ENCODE measurements around the gene NLRX1.
"Not testable (repeated sequence)": the region's sequence is repeated elsewhere in the genome, so short reads cannot be mapped to it uniquely, and the experiment has no call there.

NLRX1 gene

DNA sequence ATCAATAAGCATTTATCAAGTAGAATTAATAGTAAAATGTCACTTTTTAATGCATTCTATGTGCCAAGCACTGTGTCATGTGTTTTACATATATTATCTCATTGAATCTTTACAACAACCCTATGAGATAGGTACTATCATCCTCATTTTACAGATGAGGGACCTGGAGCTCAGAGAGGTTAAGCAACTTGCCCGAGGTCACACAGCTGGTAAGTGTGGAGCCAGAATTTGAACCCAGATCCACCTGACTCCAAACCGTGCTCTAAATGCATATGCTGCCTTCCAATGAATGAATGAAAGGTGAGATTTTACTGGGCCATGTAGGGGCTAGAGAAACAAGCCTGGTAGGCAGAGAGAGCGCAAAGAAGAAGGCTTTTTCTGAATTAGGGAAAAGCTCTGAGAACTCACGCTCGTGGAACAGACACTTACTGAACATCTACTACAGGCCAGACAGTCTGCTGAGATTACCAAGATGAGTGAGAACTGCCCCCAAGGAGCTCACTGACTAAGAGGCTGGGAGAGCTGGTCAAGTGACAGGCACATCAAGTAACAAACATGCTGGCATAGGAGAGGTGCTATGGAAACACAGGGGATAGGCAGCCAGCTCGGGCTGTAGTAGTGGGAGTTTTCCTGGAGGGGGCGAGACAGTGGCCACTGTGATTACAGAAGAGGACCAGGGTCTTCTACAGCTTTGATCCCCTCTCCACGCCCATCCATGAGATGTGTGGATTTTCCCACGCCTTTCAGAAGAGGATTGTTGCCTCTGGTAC is 15.3 kb upstream of the NLRX1 start:
- no peak for DNase-seq (ENCODE audit: low read depth)

DNA sequence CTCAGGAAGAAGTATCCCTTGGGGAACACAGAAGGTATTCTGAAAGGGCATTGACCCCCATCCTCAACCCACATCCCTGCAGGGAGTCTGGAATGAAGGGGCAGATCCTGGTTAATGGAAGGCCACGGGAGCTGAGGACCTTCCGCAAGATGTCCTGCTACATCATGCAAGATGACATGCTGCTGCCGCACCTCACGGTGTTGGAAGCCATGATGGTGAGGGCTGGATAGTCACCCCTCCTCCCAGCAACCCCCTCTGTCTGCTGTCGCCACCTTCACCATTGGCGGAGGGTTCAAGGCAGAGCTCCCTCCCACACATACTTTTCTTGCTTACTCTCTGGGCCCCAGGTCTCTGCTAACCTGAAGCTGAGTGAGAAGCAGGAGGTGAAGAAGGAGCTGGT is 14.3 kb upstream of the NLRX1 start:
- no peak for DNase-seq (ENCODE audit: low read depth)

DNA sequence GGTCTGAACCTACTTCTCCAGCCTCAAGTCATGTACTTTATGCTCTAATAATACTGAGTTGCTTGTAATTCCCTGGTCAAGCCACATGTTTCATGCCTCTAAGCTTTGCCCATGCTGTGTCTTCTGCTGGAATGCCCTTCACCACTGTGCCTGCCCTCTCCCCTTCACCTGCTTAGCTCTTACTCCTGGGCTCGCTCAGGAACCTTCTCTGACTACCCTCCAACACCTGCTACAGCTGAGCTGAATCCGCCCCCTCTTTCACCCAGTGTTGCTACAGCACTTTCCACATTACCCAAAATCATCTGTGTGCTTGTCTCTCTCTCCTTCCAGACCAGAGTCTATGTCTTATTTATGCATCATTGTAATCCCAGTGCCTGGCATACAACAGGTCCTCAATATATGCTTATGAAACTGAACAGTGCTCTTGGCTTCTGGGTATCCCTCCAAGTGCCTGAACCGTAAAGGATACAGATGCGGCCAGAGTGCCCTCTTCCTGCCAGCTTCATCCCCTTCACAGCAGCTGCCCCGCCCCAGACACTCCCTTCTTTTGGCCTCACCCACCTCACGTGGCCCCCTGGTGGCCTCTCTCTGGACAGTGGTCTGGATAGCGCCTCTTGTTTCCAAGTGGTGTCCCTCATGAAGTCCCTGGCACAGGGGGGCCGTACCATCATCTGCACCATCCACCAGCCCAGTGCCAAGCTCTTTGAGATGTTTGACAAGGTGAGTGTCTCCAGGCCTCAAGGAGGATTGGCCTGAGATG is 12.6 kb upstream of the NLRX1 start:
- no peak for DNase-seq (ENCODE audit: low read depth)

DNA sequence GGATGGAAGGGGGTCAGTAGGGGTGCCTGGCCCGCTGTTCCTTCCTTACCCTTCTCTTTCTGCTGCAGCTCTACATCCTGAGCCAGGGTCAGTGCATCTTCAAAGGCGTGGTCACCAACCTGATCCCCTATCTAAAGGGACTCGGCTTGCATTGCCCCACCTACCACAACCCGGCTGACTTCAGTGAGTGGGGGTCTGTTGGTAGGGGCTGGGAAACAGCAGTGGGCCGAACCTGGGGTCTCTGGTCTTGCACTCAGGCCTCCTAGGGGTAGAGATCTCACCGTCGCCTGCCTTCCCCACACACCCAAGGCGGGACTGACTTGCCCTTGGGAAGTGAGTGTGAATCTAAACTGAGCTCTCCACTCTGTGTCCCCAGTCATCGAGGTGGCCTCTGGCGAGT is 12.0 kb upstream of the NLRX1 start:
- no peak for DNase-seq (ENCODE audit: low read depth)

DNA sequence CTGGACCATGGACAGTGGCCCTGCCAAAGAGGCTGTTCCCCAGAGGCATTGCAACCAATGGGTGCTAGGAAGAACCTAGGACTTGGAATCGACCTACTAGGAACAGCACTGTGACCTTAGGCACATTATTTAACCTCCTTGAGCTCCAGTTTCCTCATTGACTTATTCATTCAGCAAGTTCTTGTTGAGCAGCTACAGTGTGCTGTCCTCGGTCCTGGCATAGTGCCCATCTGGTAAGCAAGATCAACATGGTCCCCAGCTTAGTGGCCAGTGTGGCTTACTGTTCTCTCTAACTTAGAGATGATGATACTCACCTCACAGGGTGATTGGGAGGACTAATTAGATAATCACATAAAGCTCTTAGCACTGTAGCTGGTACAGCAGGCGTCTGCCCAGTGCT is 11.5 kb upstream of the NLRX1 start:
- no peak for DNase-seq (ENCODE audit: low read depth)

DNA sequence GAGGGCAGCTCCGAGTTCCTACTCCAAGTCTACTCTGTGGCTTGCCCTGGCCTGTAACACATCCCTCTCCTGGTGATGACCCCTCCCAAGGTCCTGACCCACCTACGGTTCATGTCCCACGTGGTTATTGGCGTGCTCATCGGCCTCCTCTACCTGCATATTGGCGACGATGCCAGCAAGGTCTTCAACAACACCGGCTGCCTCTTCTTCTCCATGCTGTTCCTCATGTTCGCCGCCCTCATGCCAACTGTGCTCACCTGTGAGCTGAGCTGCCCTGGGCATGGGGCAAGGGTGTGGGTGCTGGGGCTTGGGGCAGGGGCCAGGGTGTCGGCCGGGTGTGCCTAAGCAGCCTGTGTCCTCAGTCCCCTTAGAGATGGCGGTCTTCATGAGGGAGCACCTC is 10.1 kb upstream of the NLRX1 start:
- no peak for DNase-seq (ENCODE audit: low read depth)

DNA sequence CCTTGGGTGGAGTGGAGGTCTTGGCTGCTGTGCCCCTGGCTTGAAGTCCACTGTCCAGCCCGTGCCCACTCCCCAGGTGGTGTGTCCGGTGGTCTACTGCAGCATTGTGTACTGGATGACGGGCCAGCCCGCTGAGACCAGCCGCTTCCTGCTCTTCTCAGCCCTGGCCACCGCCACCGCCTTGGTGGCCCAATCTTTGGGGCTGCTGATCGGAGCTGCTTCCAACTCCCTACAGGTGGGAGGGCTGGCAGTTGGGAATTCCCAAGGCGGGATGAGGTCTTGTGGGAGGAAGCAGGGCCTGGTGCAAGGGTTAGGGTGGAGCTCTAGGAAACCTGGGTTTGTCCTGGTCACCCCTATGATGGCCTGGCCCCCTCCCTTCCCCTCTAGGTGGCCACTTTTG is 8.4 kb upstream of the NLRX1 start:
- no peak for DNase-seq (ENCODE audit: low read depth)

DNA sequence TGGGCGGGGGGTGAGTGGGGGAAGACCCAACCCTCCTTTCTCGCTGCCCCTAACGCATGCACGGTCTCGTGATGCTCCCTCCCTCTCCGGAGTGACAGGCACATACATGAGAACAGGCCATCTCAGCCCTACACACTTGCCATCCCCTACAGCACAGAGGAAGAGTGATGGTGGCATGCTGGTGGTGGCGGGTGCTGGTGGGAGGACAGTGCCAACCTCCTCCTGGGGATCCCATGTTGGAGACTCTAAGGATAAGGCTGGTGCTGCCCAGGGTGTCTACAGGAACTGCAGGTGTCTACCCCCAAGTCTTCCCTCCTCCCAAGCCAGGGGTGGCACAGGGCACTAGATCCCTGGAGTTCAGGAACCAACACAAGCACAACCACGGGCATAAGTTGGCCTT is 6.7 kb upstream of the NLRX1 start:
- DNase-seq (ENCODE audit: low read depth) = no peak

DNA sequence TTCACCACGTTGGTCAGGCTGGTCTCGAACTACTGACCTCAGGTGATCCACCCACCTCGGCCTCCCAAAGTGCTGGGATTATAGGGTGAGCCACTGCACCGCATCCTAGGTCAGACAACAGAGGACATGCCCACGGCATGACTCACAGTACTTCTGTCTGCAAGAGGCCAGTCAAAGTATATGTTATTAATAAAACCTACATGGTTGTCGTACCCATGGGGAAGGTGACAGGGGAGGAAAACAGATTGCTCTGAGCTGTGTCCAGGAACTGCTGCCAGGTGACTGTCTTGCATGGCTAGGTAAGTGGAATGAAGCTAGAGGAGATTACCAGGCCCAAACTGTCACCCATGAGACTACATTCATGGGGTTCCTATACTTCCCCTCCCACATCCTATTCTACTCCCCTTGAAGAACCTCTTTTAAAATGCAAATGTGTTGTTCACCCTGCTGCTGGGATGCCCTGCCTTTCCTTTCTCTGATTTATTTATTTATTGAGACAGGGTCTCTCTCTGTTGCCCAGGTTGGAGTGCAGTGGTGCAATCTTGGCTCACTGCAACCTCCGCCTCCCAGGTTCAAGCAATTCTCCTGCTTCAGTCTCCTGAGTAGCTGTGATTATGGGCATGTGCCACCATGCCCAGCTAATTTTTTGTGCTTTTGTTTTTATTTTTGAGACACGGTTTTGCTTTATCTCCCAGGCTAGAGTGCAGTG is 2.0 kb upstream of the NLRX1 start:
- DNase-seq (ENCODE audit: low read depth) = no peak

DNA sequence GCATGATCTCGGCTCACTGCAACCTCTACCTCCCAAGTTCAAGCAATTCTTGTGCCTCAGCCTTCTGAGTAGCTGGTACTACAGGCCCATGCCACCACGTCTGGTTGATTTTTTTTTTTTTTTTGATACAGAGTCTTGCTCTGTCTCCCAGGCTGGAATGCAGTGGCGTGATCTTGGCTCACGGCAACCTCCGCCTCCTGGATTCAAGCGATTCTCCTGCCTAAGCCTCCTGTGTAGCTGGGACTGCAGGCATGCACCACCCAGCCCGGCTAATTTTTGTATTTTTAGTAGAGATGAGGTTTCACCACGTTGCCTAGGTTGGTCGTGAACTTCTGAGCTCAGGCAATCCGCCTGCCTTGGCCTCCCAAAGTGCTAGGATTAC is 1.5 kb upstream of the NLRX1 start:
- not testable (repeated sequence) for DNase-seq (ENCODE audit: low read depth)

DNA sequence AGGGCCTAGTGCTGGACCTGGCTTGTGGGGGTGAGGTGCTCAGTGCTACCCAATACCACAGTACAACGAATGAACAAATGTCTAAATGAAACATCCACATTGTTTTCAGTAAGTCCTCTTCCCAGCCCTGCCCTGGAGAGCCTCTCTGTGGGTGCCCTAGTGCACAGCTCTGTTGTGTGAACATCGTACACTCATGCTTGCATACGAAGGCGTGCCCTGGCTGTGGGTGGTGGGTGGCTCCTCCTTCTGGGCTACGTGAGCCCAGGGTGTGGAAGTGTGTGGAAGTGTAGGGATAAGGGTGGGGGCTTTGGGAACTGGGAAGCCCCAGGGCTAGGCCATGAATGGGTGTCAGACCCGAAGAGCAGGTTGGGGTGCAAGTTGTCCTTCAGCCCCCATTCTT is 592 bp upstream of the NLRX1 start:
- no peak for DNase-seq (ENCODE audit: low read depth)

DNA sequence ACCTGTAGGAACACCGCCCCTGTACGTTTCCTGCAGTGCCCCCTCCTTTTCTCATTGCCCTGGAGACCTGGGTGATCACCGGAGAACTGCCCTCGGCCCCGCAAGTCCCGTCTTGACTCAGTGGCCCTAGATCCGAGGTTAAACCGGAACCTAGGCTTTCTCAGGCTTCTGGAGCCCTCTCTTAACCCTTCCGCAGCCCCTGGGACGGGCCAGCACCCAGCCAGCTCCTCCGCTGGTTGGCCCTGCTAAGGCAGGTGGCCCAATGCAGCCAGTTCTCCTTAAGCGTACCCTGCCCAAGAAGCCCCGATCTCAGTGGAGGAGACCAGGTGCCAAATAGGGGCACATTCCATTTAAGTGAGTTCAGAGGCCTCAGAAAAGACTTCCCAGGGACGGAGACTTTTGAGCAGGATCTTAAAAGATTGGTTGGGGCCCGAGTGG is 776 bp downstream of the NLRX1 start:
- DNase-seq (ENCODE audit: low read depth) = no peak

DNA sequence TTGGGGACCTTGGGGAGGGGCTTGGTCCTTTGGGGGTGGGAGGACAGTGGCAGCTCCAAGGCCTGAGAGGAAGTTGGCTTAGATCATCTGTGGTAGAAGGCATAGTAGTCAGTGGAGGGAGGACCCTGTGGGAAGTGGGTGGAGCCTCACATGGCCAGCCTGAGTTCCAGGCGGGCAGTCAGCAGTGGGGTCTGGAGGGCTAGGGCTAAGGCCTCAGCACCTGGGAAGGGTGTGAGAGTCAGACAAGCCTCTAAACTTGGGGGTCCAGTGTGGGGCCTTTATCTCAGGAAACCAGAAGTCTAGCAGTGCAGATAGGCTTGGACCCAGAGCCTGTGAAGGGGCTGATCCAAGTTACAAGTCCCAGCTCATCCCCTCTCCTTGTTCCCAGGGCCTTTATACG is 4.0 kb downstream of the NLRX1 start:
- no peak for DNase-seq (ENCODE audit: low read depth)

DNA sequence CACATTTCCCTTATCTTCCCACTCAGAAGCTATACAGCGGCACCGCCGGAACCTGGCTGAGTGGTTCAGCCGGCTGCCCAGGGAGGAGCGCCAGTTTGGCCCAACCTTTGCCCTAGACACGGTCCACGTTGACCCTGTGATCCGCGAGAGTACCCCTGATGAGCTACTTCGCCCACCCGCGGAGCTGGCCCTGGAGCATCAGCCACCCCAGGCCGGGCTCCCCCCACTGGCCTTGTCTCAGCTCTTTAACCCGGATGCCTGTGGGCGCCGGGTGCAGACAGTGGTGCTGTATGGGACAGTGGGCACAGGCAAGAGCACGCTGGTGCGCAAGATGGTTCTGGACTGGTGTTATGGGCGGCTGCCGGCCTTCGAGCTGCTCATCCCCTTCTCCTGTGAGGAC is 4.9 kb downstream of the NLRX1 start:
- no peak for DNase-seq (ENCODE audit: low read depth)

DNA sequence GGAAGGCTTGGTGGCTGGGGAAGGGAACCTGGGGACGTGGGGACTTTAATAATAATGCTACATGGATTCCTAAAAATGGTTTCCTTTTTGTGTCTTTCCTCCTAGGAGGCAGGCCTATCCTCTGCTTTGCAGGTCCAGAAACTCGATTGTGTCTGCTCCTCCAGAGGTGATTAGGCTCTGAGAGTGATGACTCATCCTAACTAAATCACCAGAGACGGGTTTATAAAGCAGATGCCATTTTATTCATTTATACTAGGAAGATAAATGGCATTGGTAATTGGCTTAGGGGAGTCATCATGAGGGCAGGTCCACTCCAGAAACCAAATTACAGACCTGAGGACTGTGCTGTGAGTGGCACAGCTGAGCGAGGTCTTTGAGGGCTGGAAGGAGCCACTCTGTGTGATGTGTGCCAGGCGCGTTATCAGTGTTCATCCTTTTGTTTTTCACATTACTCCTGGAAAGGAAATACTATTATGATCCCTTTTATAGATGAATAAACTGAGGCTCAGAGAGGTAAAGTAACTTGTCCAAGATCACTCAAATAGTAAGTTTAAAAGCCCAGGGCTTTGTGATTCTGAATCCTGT is 7.1 kb downstream of the NLRX1 start:
- no peak for DNase-seq (ENCODE audit: low read depth)

DNA sequence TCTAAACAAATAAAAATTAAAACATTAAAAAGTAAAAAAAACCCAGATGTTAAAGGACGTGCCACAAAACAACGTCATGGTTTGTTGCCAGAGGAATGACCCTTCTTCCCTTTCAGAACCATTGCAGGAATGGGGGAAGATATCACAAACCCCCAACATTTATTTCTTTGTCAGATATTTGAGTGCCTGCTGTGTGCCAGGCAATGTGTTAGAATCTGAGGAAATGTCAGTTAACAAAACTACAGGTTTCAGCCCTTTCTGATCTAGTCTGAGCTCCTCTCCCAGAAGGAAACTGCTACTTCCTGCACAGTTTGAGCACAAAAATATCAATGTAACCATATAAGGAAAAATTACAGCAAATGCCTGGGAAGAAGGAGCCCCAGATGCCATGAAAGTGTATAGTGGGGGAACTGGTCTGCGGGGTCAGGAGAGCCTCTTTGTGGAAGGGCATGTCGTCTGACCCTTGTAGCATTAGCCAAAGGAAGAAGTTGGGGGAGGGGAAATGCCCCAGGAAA is 9.7 kb downstream of the NLRX1 start:
- DNase-seq (ENCODE audit: low read depth) = no peak

DNA sequence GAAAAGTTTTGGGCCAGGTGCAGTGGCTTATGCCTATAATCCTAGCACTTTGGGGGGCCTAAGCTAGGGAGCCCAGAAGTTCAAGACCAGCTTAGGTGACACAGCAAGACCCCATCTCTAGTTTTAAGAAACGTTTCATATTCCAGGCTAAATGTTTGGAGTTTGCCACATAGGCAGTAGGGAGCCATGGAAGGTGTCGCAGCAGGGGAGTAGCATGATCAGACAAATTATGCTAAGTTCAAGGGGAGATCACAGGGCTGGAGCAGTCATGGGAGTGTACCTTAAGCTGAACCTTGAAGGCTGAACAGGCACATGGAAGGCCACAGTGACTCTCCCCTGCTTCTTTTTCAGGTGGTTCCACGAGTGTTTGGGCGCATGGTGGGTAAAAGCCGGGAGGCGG is 10.8 kb downstream of the NLRX1 start:
- no peak for DNase-seq (ENCODE audit: low read depth)

DNA sequence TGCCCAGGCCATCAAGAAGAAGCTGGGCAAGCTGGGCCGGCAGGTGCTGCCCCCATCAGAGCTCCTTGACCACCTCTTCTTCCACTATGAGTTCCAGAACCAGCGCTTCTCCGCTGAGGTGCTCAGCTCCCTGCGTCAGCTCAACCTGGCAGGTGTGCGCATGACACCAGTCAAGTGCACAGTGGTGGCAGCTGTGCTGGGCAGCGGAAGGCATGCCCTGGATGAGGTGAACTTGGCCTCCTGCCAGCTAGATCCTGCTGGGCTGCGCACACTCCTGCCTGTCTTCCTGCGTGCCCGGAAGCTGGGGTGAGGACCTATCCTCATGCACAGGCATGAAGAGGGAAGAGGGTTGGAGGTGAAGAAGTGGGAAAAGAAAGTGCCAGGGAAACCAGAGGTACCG is 11.5 kb downstream of the NLRX1 start:
- no peak for DNase-seq (ENCODE audit: low read depth)

DNA sequence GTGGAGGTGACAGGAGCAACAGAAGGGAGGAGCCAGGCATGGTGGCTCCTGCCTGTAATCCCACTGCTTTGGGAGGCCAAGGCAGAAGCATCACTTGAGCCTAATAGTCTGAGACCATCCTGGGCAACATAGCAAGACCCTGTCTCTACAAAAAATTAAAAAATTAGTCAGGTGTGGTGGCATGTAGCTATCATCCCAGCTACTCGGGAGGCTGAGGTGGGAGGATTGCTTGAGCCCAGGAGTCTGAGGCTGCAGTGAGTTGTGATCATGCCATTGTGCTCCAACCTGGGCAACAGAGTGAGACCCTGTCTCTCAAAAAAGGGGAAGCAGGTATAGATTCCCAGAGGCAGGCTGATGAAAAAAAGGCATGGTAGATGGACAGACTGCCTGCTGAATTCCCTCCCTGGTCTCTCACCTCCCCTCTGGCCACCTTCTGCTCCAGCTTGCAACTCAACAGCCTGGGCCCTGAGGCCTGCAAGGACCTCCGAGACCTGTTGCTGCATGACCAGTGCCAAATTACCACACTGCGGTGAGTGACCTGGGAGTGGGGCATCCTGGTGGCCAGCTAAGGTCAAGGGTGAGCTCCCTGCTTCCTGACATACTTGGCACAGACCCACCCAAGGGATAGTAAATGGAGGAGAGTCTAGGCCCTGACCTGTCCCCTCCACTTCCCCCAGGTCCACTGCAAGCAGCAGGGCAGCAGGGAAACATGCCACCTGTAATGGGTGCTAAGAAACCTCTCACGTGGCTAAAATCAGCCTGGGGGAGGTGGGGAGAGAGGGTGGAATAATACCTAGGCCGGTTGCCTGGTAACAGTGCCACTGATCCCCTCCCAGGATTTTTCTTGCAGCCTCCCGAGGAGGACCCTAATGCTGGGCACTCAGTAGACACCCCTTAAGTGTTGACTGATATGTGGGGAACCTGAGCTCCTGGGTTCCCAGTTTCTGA is 12.5 kb downstream of the NLRX1 start:
- no peak for DNase-seq (ENCODE audit: low read depth)

DNA sequence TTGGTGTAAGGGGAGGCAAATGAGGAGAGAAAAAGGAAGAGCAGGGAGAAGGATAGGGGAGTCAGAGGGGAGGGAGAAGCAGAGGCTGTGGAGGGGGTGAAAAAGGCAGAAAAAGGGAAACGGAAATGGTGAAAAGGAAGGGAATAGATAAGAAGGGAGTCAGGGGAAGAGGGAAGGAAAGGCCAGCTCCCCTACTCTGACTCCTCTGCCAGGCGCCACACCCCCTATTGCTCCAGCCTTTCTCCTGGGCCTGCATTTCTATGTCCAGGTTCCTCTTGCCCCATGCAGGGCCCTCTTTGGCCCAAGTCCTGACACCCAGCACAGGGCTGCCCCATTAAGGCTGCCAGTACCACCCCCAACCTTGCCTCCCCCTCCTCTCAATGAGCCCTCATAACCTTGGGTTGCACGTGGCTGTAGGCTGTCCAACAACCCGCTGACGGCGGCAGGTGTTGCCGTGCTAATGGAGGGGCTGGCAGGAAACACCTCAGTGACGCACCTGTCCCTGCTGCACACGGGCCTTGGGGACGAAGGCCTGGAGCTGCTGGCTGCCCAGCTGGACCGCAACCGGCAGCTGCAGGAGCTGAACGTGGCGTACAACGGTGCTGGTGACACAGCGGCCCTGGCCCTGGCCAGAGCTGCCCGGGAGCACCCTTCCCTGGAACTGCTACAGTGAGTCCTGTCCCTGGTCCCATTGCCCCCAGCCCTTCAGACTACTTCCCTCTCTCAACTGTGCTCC is 13.3 kb downstream of the NLRX1 start:
- no peak for DNase-seq (ENCODE audit: low read depth)

DNA sequence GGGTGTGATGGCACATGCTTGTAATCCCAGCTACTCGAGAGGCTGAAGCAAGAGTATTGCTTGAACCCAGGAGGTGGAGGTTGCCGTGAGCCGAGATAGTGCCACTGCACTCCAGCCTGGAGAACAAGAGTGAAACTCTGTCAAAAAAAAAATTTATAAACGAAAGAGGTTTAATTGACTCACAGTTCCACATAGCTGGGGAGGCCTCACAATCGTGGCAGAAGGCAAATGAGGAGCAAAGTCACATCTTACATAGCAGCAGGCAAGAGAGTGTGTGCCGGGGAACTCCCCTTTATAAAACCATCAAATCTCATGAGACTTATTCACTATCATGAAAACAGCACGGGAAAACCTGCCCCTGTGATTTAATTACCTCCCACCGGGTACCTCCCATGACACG is 15.9 kb downstream of the NLRX1 start:
- DNase-seq (ENCODE audit: low read depth) = not testable (repeated sequence)
